GM23248 (cell line): ENCODE data around the gene PRDM16. TPM values are rescaled to one million over a fixed set of nuclear protein-coding genes. Genes with fewer than 3 reads are reported as not detected.

Experiments used
- DNase-seq: peaks from one replicate; pipeline ENCODE4 v3.0.0-alpha.2; 2015
- H2AFZ ChIP-seq: fragments of 200-600 bp; sonication (generic); 2 replicates; pipeline ENCODE4 v1.6.1; 2016; ENCODE audit warnings: antibody characterized with exemption
- H3F3A ChIP-seq: fragments of 200-600 bp; sonication (generic); 2 replicates; pipeline ENCODE4 v1.6.1; 2016; ENCODE audit warnings: mild to moderate bottlenecking, antibody characterized with exemption, mixed run types; ENCODE audit not compliant: insufficient read depth
- H3K27ac ChIP-seq: fragments of 200-600 bp; sonication (generic); 2 replicates; pipeline ENCODE4 v1.5.1; 2016; ENCODE audit warnings: mild to moderate bottlenecking
- H3K27me3 ChIP-seq: fragments of 200-600 bp; sonication (generic); replicated peaks from 2 replicates; pipeline ENCODE4 v1.6.1; 2016; ENCODE audit warnings: mild to moderate bottlenecking; ENCODE audit not compliant: insufficient read depth
- H3K36me3 ChIP-seq: fragments of 200-600 bp; sonication (generic); 2 replicates; pipeline ENCODE4 v1.6.1; 2016; ENCODE audit warnings: low read depth, mild to moderate bottlenecking
- H3K4me1 ChIP-seq: fragments of 200-600 bp; sonication (generic); 2 replicates; pipeline ENCODE4 v1.6.1; 2016; ENCODE audit warnings: mild to moderate bottlenecking; ENCODE audit not compliant: insufficient read depth
- H3K4me2 ChIP-seq: fragments of 200-600 bp; sonication (generic); one replicate; pipeline ENCODE4 v1.6.1; 2016; ENCODE audit warnings: mild to moderate bottlenecking; ENCODE audit not compliant: unreplicated experiment
- H3K4me3 ChIP-seq: fragments of 200-600 bp; sonication (generic); 2 replicates; pipeline ENCODE4 v1.5.1; 2016; ENCODE audit warnings: mild to moderate bottlenecking
- H3K79me2 ChIP-seq: fragments of 200-600 bp; sonication (generic); 2 replicates; pipeline ENCODE4 v1.6.1; 2016; ENCODE audit warnings: mild to moderate bottlenecking; ENCODE audit not compliant: insufficient read depth
- H3K9ac ChIP-seq: fragments of 200-600 bp; sonication (generic); 2 replicates; pipeline ENCODE4 v1.6.1; 2016; ENCODE audit warnings: mild to moderate bottlenecking
- H3K9me2 ChIP-seq: fragments of 200-600 bp; sonication (generic); 2 replicates; pipeline ENCODE4 v1.6.1; 2016; ENCODE audit warnings: mixed run types, mild to moderate bottlenecking, moderate library complexity; ENCODE audit not compliant: insufficient read depth
- H3K9me3 ChIP-seq: fragments of 200-600 bp; sonication (generic); one replicate; pipeline ENCODE4 v1.6.1; 2017; ENCODE audit warnings: low read depth
- H4K20me1 ChIP-seq: fragments of 200-600 bp; sonication (generic); 2 replicates; pipeline ENCODE4 v1.6.0; 2016; ENCODE audit not compliant: insufficient read depth
- EZH2 ChIP-seq: fragments of 200-600 bp; sonication (generic); IDR thresholded peaks from 2 replicates; pipeline ENCODE4 v1.6.1; 2018; ENCODE audit warnings: antibody characterized with exemption, mild to moderate bottlenecking; ENCODE audit not compliant: insufficient read depth, poor library complexity, severe bottlenecking
- EZH2phosphoT487 ChIP-seq: fragments of 200-600 bp; sonication (generic); IDR thresholded peaks from 2 replicates; pipeline ENCODE4 v1.6.1; 2018; ENCODE audit warnings: antibody characterized with exemption, moderate library complexity, mild to moderate bottlenecking, low read depth; ENCODE audit not compliant: insufficient read depth
- WGBS, 2 experiments: methylation state at CpG; one replicate each; pipeline ENCODE4 v1.1.6; 2015 to 2017; ENCODE audit warnings: low lambda C conversion rate in 2 of 2, low coverage in 1 of 2; ENCODE audit errors: missing lambda C conversion rate in 2 of 2; 5-methylcytosine and 5-hydroxymethylcytosine counted together
- in situ Hi-C: fragments of 300-500 bp; cut with MboI; formaldehyde crosslinking; loops from 2 replicates; pipeline ENCODE4 v1.15.0; 2020
- polyA plus RNA-seq: library from polyadenylated mRNA; unstranded; fragments of >200 nt; fragmentation: Nextera tagmentation; extraction: Ambion mirVana; gene quantifications from 2 replicates; pipeline ENCODE4 v1.2.1, GENCODE V29; 2016
- total RNA-seq: library from RNA; depleted of rRNA; stranded (reverse); fragments of >200 nt; shearing (Covaris generic); gene quantifications from 2 replicates; pipeline ENCODE4 v1.2.3, GENCODE V29; 2014

PRDM16 gene
- total and polyA plus RNA-seq, 2 experiments from 2014 or later, result 0.18 TPM; not detected in 1

DNA sequence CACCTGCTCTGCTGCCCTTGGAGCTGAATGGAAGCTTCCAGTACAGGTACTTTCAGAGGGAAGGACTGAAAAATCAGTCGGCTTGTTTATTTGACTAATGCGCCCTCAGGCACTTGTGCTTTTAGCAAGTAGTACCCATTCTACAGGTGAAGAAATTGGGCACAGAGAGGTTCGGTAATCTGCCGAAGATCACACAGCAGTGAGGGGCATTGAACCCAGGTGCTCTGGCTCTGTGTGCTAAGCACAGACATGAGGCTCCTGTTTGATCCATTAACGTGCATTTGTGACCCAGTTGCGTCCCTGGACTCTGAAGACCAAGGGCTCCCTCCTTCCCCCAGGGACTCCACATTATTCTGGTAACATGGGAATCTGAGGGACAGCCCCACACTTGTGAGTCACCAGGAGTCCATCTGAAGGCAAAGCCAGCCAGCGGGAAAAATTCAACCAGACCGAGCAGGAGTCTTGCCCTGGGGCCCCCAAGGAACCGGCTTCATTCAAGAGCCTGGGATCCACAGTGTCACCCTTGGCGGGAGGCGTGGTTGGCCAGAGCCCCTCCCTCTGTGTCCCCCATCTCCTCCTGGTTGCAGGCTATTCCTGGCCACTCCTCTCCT lies 193.1 kb downstream of the PRDM16 start:
- Histone ChIP-seq H3K4me3 (no peak overlapping the region), H3K27me3 (0 out of 2 replicates have a peak, but pooled peaks cover 6% of the 10 kb centered on the region), H2AFZ (no peak overlapping the region), H3K4me1 (no peaks in the 10 kb centered on the region), H4K20me1 (no peaks in the 10 kb centered on the region), H3K36me3 (no peaks in the 10 kb centered on the region), H3K9ac (no peak overlapping the region), H3K27ac (no peak overlapping the region), H3K4me2 (no peak overlapping the region), H3F3A (no peaks in the 10 kb centered on the region), H3K79me2 (no peaks in the 10 kb centered on the region), H3K9me2 (no peaks in the 10 kb centered on the region), H3K9me3 (no peaks in the 10 kb centered on the region)
- 62 to 66% methylated on average over 11 of the region's 11 CpGs for WGBS, 2 experiments
- DNase-seq, result no peak
- in situ Hi-C loops, result no loop called here
- TF ChIP-seq EZH2 (no peak), EZH2phosphoT487 (no peak)

DNA sequence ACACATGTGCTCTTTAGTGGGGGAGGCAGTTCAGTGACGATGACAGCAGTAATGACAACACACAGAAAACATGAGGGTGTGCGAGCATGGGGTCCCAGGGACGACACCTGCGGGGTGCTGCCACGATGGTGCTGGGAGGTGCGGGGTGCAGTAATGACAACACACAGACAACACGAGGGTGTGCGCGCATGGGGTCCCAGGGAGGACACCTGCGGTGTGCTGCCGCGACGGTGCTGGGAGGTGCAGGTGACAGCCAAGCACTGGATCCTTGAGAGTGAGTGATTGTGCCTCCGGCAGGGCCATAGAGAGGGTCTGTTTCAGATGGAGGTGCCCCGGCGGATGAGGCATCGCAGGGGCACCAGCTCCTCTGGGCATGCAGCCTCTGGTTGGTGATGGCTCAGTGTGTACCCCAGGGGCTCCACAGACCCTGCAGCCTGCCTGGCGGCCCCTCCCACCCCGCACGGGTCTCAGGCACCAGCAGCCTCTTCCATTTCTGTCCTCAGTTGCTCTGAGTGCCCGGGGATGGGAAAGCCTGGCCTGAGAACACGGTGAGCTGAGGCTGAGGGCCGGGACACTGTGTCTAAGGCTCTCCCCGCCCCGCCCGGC lies 193.8 kb downstream of the PRDM16 start:
- 0 out of 2 replicates have a peak, but pooled peaks cover 6% of the 10 kb centered on the region for H3K27me3 ChIP-seq
- DNase-seq, result no peak
- H3K36me3 ChIP-seq, result no peaks in the 10 kb centered on the region
- no peak overlapping the region for H3K9ac ChIP-seq
- H3K4me3 ChIP-seq, result no peak overlapping the region
- no peak overlapping the region for H3K4me2 ChIP-seq
- H3K4me1 ChIP-seq, result no peaks in the 10 kb centered on the region
- H3K9me3 ChIP-seq, result no peaks in the 10 kb centered on the region
- H3F3A ChIP-seq, result no peaks in the 10 kb centered on the region
- WGBS, 2 experiments, result 65 to 66% methylated on average over 25 to 26 of the region's 26 CpGs
- TF ChIP-seq EZH2phosphoT487, result no peak
- TF ChIP-seq EZH2, result no peak
- no peak overlapping the region for H3K27ac ChIP-seq
- H4K20me1 ChIP-seq, result no peaks in the 10 kb centered on the region
- H3K9me2 ChIP-seq, result no peaks in the 10 kb centered on the region
- H2AFZ ChIP-seq, result no peak overlapping the region
- no peaks in the 10 kb centered on the region for H3K79me2 ChIP-seq
- in situ Hi-C loops, result no loop called here

GRCh38 chr1:3263790-3264189 lies 194.8 kb downstream of the PRDM16 start:
- Histone ChIP-seq H3K4me3 (no peak overlapping the region), H3K9me3 (no peaks in the 10 kb centered on the region), H3K9ac (no peak overlapping the region), H3K27ac (no peak overlapping the region), H3K36me3 (no peaks in the 10 kb centered on the region), H3K4me1 (no peaks in the 10 kb centered on the region), H3K9me2 (no peaks in the 10 kb centered on the region), H4K20me1 (no peaks in the 10 kb centered on the region), H3K27me3 (0 out of 2 replicates have a peak, but pooled peaks cover under 1% of the 10 kb centered on the region), H3K4me2 (no peak overlapping the region), H2AFZ (no peak overlapping the region), H3F3A (no peaks in the 10 kb centered on the region), H3K79me2 (no peaks in the 10 kb centered on the region)
- in situ Hi-C loops, result no loop called here
- 49 to 54% methylated on average over 10 of the region's 10 CpGs for WGBS, 2 experiments
- no peak for TF ChIP-seq EZH2phosphoT487
- no peak for TF ChIP-seq EZH2
- no peak for DNase-seq

DNA sequence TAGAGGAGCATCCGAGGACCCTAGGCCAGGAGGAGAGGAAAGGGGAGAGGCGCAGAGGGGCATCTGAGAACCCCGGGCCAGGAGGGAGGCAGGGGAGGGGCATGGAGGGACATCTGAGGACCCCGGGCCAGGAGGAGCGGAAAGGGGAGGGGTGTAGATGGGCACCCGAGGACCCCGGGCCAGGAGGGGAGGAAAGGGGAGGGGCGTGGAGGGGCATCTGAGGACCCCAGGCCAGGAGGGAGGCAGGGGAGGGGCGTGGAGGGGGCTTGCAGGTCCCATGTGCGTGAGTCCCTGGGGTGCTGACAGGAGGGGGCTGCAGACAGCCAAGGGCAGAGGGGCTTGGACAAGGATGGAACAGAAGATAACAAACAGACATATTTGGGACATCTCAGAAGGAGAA lies 195.5 kb downstream of the PRDM16 start:
- DNase-seq, result no peak
- no peaks in the 10 kb centered on the region for H3K4me1 ChIP-seq
- TF ChIP-seq EZH2 (no peak), EZH2phosphoT487 (no peak)
- H3F3A ChIP-seq, result no peaks in the 10 kb centered on the region
- no peak overlapping the region for H2AFZ ChIP-seq
- WGBS, 2 experiments, result 65 to 100% methylated on average over 1 to 10 of the region's 10 CpGs
- H3K9me3 ChIP-seq, result no peaks in the 10 kb centered on the region
- H3K27me3 ChIP-seq, result no peaks in the 10 kb centered on the region
- no peak overlapping the region for H3K4me3 ChIP-seq
- H3K9ac ChIP-seq, result no peak overlapping the region
- no peaks in the 10 kb centered on the region for H3K36me3 ChIP-seq
- H4K20me1 ChIP-seq, result no peaks in the 10 kb centered on the region
- H3K4me2 ChIP-seq, result no peak overlapping the region
- H3K9me2 ChIP-seq, result no peaks in the 10 kb centered on the region
- H3K27ac ChIP-seq, result no peak overlapping the region
- in situ Hi-C loops, result no loop called here
- no peaks in the 10 kb centered on the region for H3K79me2 ChIP-seq
